Measurements from ENCODE around the gene EVC2.
A peak's percentile ranks its signal among the peaks of the same experiment; 100 is the strongest.

EVC2 gene

DNA sequence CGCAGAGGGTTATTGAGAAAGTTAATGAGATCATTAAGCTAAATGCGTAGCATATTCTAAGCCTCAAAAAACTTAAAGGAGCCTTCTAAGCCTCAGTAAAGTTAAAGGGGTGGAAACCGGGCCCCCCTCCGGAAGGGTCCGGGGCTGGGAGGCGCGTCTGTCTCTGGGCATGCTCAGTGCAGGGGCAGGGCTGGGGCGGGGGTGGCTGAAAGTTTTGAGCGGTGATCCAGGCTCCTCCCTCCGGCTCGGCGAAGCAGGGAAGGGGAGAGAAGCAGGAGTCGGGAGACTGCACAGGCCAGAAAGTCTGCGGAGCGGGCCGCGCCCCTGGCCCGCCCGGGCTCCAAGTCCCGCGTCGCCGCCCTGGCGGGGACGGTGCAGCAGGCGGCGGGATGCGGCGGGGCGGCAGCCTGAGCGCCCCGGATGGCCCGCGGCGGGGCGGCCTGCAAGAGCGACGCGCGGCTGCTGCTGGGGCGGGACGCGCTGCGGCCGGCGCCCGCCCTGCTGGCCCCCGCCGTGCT is 2.7 kb upstream of the EVC2 start, which contains the start of gene EVC:
Gene EVC (plus strand): TSS at position 241 of the 518 bp plus-strand sequence. CDS start 180 bp downstream, at position 421.
- Mint-ChIP-seq H3K27me3 (peaks cover 52% of the 10 kb centered on the region), H3K4me1 (ENCODE audit: low read depth) (peaks cover 21% of the 10 kb centered on the region), H3K36me3 (ENCODE audit: low read depth) (peaks cover 4% of the 10 kb centered on the region), H3K27ac (no peak within 1 kb of the TSS), H3K9me3 (peaks cover 17% of the 10 kb centered on the region), H3K4me3 (peak within 1 kb of the TSS; percentile 55)

DNA sequence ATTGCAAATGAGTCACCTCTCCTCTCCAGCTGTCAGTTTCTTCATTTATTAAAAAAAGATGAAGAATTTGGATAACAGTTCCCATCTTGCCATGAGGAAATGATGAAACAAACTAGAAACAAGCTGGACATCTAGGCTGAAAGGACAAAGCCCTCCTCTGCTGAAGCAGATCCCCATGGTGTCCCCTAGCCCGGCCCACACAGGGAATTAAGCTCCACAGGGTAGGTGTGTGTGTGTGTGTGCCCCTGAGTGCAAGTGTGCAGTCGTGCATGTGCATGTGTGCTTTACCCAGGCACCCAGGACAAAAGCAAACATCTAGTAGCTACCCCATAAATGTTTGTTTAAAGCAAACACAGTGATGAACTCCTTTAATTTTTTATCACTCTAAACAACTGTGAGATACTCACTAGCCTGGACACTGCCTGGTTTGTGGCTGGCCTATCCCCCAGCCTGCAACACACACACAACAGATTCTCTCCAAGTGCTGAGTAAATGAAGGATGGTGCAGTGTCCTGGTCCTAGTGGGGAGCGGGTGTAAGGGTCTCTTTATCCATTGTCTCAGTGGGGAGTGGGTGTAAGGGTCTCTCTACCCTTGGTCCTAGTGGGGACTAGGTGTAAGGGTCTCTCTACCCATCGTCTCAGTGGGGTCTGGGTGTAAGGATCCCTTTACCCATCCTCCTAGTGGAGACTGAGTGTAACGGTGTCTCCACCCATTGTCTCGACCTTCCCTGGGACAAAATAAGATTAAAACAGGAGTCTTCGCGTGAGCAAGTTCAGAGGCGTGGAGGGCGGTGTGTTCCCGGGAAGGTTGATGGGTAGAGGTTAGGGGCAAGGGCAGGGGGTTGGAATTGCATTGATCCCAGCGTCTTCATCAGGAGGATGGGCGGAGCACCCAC is 2.0 kb upstream of the EVC2 start:
- peaks cover 52% of the 10 kb centered on the region for H3K27me3 Mint-ChIP-seq
- peaks cover 4% of the 10 kb centered on the region for H3K36me3 Mint-ChIP-seq (ENCODE audit: low read depth)
- no peak overlapping the region for H3K27ac Mint-ChIP-seq
- peaks cover 17% of the 10 kb centered on the region for H3K9me3 Mint-ChIP-seq
- peak overlapping the region; percentile 55 for H3K4me3 Mint-ChIP-seq
- peaks cover 21% of the 10 kb centered on the region for H3K4me1 Mint-ChIP-seq (ENCODE audit: low read depth)

DNA sequence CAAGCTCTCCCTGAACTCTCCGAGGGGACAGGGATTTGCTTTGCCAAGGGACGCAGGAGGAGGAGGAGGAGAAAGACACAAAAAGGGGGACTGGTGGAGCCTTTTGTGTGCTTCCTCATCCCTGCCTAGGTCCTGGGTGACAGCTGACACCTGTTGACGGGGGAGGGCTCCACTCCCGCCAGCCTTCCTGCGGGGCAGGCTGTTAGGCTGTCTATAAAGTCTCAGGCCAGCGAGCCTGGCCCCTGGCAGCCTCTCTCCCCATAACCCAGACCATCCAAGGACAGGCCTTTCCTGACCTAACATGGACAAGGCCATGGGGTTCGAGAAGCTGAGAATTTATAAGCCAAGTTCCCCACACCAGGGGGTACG is 832 bp upstream of the EVC2 start:
- Mint-ChIP-seq H3K4me3 (no peak overlapping the region), H3K4me1 (ENCODE audit: low read depth) (peaks cover 21% of the 10 kb centered on the region), H3K27ac (no peak overlapping the region), H3K9me3 (peaks cover 9% of the 10 kb centered on the region), H3K27me3 (peaks cover 52% of the 10 kb centered on the region), H3K36me3 (ENCODE audit: low read depth) (peaks cover 4% of the 10 kb centered on the region)

DNA sequence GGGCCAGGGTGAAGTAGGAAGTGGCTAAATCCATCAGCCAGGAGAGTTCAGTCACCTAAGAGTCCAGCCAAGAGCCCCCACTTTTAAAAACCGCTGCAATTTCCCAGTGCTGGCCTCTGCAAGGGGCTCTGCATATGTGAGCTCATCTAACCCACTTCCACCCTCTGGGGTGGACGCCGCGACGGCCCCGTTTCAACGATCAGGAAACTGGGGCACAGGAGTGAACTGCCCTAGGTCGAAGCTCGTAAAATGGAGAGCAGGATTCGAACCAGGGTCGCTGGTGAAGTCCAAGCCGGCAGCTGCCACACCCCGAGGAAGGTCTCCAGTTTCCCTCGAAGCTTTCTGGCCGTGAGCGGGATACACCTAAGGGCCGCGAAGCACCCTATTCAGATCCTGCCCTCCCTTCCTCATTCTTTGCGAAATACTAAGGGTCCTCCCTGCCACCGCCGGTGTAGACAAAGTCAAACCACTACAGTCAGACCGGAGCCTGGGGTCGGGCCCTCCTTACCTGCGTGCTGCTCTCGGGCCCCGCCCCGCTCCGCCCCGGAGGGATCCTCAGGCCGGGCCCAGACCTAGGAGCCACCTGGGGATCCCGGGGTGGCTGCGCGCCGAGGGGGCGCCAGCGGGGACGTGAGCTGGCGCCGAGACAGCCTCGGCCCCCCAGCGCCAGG is 446 bp downstream of the EVC2 start:
- H3K27me3 Mint-ChIP-seq = peaks cover 49% of the 10 kb centered on the region
- H3K4me1 Mint-ChIP-seq (ENCODE audit: low read depth) = peaks cover 21% of the 10 kb centered on the region
- H3K4me3 Mint-ChIP-seq = peak overlapping the region; percentile 31
- H3K27ac Mint-ChIP-seq = no peak overlapping the region
- H3K36me3 Mint-ChIP-seq (ENCODE audit: low read depth) = peaks cover 4% of the 10 kb centered on the region
- peaks cover 5% of the 10 kb centered on the region for H3K9me3 Mint-ChIP-seq

DNA sequence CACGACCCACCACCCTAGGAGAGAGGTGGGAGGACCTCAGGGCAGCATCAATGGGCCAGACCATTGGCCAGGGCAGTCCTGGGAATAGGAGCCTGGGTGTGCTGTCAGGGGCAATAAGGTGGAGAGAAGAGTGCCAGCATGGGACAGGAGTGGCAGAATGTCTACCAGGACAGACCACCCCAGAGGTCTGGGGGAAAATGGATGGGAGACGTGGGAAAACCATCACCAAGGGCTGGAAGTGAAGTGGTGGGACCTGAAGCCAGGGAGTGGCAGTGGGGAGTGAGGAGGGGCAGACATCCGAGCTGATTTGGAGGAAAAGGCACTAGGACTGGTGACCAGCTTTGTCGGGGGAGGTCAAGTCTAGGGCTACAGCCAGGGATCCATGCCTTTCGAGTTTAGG is 993 bp downstream of the EVC2 start:
- H3K4me3 Mint-ChIP-seq = peak overlapping the region; percentile 31
- H3K9me3 Mint-ChIP-seq = peaks cover 1% of the 10 kb centered on the region
- no peak overlapping the region for H3K27ac Mint-ChIP-seq
- peaks cover under 1% of the 10 kb centered on the region for H3K36me3 Mint-ChIP-seq (ENCODE audit: low read depth)
- H3K27me3 Mint-ChIP-seq = peaks cover 44% of the 10 kb centered on the region
- peaks cover 18% of the 10 kb centered on the region for H3K4me1 Mint-ChIP-seq (ENCODE audit: low read depth)

DNA sequence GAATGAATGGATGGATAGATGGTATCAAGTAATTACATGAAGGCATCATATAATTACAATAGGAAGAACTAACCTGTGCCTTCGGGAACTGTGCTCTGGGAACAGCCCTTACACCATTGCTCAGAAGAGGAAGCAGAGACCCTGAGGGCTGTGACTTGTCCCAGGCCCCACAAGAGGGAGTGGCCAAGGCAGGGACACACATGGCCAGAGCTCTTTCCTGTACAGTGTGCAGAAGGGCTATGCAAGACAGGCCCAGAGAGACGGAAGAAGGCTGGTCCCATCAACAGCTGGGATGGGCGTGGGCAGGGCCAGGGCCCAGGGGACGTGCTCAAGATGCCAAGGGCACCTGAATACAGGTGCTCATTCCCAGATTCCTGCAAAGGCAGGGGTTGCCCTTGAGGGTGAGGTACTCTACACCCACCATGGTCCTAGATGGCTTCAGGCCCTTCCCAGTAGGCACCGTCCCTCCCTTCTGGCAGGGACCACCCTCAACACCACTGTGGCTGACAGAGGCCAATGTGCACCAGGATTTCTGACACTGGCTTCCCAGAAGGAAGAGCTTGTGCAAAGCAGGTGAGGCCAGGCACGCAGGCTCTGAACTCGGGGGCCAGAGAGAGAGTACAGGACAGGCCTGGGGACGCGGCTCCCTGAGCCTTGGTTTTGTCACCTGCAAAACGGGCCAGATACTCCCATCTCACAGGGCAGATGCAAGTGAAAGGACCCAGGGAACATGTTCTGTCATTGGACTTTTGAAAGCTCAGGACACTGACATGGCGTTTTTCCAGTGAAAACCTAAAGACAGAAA is 1.7 kb downstream of the EVC2 start:
- Mint-ChIP-seq H3K4me3 (no peak overlapping the region), H3K4me1 (ENCODE audit: low read depth) (peaks cover 13% of the 10 kb centered on the region), H3K36me3 (ENCODE audit: low read depth) (no peaks in the 10 kb centered on the region), H3K27me3 (peaks cover 37% of the 10 kb centered on the region), H3K27ac (no peak overlapping the region), H3K9me3 (peaks cover 4% of the 10 kb centered on the region)

DNA sequence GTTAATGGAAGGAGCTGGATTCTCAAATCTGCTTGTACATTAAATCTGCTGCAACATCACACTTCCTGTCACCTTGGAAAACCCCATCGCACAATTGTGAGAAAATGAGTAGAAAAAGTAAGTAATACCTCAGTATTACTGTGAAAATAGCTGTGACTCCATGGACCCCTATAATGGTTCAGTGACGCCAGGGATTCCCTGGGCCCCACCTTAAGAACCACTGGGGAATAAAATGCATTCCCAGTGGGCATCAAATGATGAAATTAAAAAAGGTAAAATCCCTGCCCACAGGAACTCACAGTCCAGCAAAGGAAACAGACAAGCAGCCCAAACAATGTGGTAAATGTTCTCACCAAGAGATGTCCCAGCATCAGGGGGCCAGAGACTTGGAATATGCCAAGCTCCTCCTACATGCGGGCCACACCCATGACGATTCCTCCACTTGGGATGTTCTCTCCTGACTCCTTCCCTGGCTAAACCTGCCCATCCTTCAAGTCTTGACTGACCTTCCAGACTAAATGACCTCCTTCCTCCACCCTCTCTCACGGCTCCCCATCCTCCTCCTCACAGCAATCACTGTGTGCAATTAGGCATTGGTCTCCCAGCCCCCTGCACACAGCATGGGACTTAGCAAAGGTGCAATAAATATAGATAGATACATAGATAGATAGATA is 2.6 kb downstream of the EVC2 start:
- H3K27me3 Mint-ChIP-seq = peaks cover 35% of the 10 kb centered on the region
- H3K9me3 Mint-ChIP-seq = peaks cover 7% of the 10 kb centered on the region
- H3K4me3 Mint-ChIP-seq = no peak overlapping the region
- peaks cover 12% of the 10 kb centered on the region for H3K4me1 Mint-ChIP-seq (ENCODE audit: low read depth)
- H3K27ac Mint-ChIP-seq = no peak overlapping the region
- H3K36me3 Mint-ChIP-seq (ENCODE audit: low read depth) = no peaks in the 10 kb centered on the region

DNA sequence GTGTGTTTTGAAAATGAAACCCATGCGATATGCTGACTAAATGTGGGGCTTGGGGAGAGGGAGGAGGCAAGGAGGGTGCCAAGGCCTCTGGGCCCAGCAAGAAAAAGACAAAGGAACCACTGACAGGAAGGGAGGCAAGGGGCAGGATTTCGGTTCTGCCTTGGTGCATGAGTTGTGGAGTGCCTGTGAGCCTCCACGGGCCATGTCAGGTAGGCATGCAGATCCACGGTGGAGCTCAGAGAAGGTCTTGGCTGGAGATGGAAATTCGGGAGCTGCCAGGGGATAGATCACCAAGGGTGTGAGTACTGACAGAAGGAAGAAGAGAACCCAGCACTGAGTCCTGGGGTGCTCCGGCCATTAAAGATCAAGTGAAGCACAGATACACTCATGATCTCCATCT is 4.1 kb downstream of the EVC2 start:
- H3K36me3 Mint-ChIP-seq (ENCODE audit: low read depth) = no peaks in the 10 kb centered on the region
- H3K27ac Mint-ChIP-seq = no peak overlapping the region
- no peak overlapping the region for H3K4me3 Mint-ChIP-seq
- peaks cover 7% of the 10 kb centered on the region for H3K9me3 Mint-ChIP-seq
- peaks cover 9% of the 10 kb centered on the region for H3K4me1 Mint-ChIP-seq (ENCODE audit: low read depth)
- H3K27me3 Mint-ChIP-seq = peaks cover 20% of the 10 kb centered on the region

DNA sequence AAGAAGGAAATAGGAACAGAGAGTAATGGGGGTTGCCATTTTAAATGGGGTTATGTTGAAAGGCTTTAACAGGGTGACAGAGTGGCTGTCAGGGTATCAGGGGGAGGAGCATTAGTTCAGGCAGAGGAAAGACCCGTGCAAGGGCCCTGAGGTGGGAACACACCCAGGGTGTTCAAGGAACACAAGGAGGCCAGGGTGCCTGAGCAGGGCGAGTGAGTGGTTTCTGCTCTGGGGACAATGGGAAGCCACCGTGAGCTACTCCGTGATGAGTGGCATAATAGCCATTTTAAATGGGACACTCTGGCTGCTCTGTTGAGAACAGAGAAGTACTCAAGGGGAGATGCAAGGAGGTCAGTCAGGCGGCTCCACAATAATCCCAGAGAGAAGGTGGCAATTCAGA is 4.5 kb downstream of the EVC2 start:
- no peak overlapping the region for H3K4me3 Mint-ChIP-seq
- peaks cover 9% of the 10 kb centered on the region for H3K4me1 Mint-ChIP-seq (ENCODE audit: low read depth)
- peaks cover 17% of the 10 kb centered on the region for H3K27me3 Mint-ChIP-seq
- no peaks in the 10 kb centered on the region for H3K36me3 Mint-ChIP-seq (ENCODE audit: low read depth)
- peaks cover 7% of the 10 kb centered on the region for H3K9me3 Mint-ChIP-seq
- no peak overlapping the region for H3K27ac Mint-ChIP-seq

DNA sequence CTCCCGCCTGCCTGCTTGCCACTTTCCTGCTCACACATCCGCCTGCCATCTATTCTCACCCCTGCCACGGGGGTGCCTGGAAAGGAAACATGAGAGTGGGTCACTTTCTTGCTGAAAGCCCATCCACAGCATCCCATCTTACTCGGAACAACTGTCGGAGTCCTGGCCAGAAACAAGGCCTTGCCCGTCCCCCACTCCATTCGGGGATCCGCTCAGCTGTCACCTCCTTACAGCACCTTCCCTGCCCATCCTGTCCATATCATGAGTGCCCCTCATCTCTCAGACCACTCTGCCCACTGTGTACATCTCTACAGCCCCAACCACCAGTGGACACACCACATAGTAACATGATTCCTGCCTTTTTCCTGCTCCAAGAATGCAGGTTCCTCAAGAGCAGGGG is 6.4 kb downstream of the EVC2 start:
- H3K9me3 Mint-ChIP-seq = peaks cover 7% of the 10 kb centered on the region
- peaks cover under 1% of the 10 kb centered on the region for H3K4me1 Mint-ChIP-seq (ENCODE audit: low read depth)
- H3K27me3 Mint-ChIP-seq = peaks cover 6% of the 10 kb centered on the region
- H3K36me3 Mint-ChIP-seq (ENCODE audit: low read depth) = no peaks in the 10 kb centered on the region
- no peak overlapping the region for H3K4me3 Mint-ChIP-seq
- H3K27ac Mint-ChIP-seq = no peak overlapping the region

DNA sequence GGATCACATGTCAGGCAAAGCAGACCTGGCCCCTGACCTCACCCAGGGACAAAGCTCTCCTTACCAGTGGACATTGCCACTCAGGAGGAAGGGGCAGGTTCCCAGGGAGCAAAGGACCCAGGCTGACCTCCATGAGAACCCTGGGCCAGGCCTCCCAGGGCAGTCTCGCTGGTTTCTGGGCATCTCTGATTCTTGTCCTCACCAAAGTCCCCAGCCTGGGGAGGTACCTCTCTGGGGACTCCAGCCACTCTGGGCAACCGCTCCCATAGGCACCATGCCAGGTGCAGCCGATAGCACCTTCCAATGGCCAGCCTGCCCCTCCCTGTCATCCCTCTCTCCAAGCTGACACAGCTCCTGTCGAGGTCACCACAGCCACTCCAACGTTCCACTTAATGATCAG is 7.9 kb downstream of the EVC2 start:
- H3K9me3 Mint-ChIP-seq = peaks cover 7% of the 10 kb centered on the region
- H3K36me3 Mint-ChIP-seq (ENCODE audit: low read depth) = no peaks in the 10 kb centered on the region
- H3K4me3 Mint-ChIP-seq = no peak overlapping the region
- no peak overlapping the region for H3K27ac Mint-ChIP-seq
- H3K27me3 Mint-ChIP-seq = no peaks in the 10 kb centered on the region
- no peaks in the 10 kb centered on the region for H3K4me1 Mint-ChIP-seq (ENCODE audit: low read depth)

DNA sequence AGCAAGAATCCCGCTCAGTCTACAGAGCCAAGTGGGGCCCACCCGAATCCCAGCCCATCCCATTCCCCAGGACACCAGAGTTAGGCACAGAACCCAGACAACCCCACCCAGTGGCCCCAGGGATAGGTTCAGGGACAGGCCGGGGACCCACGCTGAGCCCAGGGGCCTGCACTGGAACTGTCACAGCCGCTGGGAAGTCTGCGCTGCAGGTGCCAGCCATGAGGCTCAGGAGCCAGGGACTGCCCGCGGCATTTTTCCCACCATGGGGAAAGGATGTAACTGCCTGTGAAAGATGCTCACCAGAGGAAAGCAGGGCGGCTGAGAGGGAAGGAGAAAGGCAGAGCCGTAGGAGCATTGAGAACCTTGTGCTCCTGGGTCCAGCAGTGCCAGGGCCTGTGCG is 12.0 kb downstream of the EVC2 start:
- no peaks in the 10 kb centered on the region for H3K9me3 Mint-ChIP-seq
- H3K4me1 Mint-ChIP-seq (ENCODE audit: low read depth) = no peaks in the 10 kb centered on the region
- H3K4me3 Mint-ChIP-seq = no peak overlapping the region
- no peak overlapping the region for H3K27ac Mint-ChIP-seq
- no peaks in the 10 kb centered on the region for H3K27me3 Mint-ChIP-seq
- H3K36me3 Mint-ChIP-seq (ENCODE audit: low read depth) = no peaks in the 10 kb centered on the region

DNA sequence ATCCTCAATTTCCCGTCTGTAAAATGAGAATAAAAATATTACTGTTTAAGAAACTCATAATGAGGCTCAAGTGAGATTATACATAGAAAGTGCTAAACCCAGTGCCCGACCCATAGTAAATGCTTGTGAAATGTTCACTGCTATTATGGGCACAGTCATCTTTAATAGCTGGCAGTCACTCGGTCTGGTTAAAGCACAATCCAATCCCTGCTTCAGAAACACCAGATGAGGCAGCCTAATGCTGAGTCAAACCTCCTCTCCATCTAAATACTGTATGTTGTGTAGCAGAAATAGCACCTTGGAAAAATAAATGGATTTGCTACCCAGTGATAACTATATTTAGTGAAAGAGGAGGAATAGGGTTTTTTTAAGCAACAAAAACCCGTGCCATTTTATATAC is 14.5 kb downstream of the EVC2 start:
- no peaks in the 10 kb centered on the region for H3K36me3 Mint-ChIP-seq (ENCODE audit: low read depth)
- no peak overlapping the region for H3K27ac Mint-ChIP-seq
- H3K4me1 Mint-ChIP-seq (ENCODE audit: low read depth) = no peaks in the 10 kb centered on the region
- H3K9me3 Mint-ChIP-seq = no peaks in the 10 kb centered on the region
- no peaks in the 10 kb centered on the region for H3K27me3 Mint-ChIP-seq
- H3K4me3 Mint-ChIP-seq = no peak overlapping the region

DNA sequence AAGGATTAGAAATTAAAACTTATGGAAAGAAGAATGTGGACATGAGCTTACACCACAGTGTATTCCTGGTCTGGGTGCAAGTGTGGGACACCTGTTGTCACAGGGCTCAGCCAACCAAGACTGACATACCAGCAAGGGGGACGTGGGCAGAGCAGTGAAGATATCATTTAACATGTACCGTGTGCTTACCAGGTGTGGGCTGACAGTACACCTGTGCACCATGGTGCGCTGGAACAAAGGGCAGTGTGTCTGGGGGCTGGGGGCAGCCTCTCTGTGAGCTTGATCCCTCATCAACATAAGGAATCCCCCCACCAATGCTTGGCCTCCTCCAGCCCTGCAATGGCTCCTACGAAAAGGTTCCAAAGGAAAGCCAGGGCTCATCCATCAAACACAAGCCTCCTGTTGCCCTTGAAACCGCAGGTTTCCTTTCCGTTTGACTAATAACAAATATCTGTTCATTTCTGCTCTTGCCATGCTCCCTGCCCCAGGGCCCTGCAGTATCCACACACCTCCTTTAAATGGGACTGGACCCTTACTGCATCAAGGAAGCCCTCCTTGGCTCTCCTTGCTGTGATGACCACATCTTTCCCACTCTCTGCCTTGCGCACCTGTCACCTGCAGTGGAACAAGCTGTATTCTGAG is 16.7 kb downstream of the EVC2 start:
- H3K27ac Mint-ChIP-seq = no peak overlapping the region
- H3K9me3 Mint-ChIP-seq = no peaks in the 10 kb centered on the region
- H3K27me3 Mint-ChIP-seq = no peaks in the 10 kb centered on the region
- no peaks in the 10 kb centered on the region for H3K36me3 Mint-ChIP-seq (ENCODE audit: low read depth)
- H3K4me1 Mint-ChIP-seq (ENCODE audit: low read depth) = no peaks in the 10 kb centered on the region
- H3K4me3 Mint-ChIP-seq = no peak overlapping the region

All from stimulated activated naive CD8-positive, alpha-beta T cell treated with anti-CD3 and anti-CD28 coated beads, Interleukin-15, Interleukin-2, amounts not matched to agents 100 ng/mL and 50 ng/mL, for 24 hours (primary cell).